Stimulated activated CD8-positive, alpha-beta memory T cell treated with anti-CD3 and anti-CD28 coated beads, Interleukin-7, amount 100 ng/mL, for 24 hours (primary cell): ENCODE results near the gene TAMM41.
"Not testable (repeated sequence)": the region's sequence is repeated elsewhere in the genome, so short reads cannot be mapped to it uniquely, and the experiment has no call there.

Experiments used
- DNase-seq: peaks from one replicate; pipeline ENCODE4 v3.0.0-alpha.2; 2020; ENCODE audit warnings: low read depth

Gene TAMM41

DNA sequence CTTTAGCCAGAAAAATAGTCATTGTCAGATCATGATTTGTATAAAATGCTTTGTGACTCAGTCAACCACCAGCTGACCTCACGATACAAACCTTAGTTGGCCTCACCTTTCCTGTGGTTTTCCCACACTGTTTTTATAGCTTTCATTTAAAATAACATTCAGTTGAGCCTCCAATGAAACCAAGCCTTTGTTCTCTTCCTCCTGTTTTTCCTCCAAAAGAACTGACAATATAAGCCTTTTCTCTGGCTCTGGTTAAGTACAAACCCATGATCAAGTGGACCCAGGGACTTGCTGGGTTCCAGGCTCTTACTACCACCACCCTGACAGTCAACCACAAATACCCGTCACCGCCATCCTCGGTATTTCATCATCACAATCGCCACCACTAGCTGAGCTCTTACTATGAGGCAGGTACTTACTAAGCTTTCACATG lies 81.7 kb downstream of the TAMM41 start:
- DNase-seq = no peak

DNA sequence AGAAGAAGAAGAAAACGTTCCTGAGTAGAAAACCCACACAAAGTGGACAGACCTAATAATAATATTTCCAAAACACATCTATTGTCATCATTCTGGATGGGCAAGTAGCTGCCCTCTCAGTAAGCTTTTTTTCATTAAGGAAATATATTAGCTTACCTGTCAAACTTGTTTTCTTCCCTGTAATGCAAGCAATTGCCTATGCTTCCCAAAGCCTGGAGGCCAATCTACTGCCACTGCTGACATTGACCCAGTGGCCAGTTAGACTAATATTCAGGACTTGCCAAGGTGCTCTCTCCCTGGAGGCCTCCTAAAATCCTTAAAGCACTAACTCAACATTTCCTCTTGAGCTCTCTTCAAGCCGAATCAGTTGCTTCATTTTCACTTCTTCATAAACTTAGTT lies 86.7 kb downstream of the TAMM41 start:
- no peak for DNase-seq

DNA sequence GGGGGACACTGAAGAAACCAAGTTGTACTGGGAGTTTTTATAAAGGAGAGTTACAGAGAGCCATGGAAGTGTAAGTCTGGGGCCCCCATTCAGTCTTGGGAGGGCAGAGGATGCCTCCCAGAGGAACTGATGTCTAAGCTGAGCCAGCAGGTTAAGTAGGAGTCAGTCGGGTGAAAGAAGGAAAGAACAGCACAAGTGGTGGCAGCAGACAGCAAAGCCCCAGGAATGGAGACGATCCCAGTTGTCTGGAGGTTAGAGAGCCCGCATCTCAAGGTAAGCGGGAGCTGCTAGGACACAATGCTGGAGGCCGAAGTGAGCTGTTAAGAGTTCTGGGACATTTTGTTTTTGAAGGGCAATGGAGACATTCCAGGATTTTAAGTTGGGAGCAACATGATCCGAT lies 88.8 kb downstream of the TAMM41 start:
- DNase-seq = no peak

DNA sequence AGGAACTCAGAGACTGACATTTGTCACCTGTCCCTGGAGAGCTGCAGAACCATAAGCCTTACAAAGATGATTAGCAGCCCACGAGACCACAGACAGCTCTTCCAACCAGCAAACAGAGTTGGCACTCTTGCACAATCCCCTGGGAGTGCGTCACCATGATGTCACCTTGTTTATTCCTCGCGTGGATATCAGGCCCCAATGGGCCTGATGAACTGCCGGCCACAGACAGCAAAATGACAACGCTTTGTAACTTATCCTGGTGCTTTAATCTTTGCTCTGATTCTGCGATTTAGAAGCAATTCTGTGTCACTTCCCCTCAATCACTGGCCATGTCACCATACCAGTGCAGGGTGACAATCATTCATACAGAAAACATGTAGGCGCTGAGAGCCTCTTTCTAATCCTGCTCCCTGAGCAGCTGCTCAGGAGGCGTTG lies 89.2 kb downstream of the TAMM41 start:
- DNase-seq = no peak

DNA sequence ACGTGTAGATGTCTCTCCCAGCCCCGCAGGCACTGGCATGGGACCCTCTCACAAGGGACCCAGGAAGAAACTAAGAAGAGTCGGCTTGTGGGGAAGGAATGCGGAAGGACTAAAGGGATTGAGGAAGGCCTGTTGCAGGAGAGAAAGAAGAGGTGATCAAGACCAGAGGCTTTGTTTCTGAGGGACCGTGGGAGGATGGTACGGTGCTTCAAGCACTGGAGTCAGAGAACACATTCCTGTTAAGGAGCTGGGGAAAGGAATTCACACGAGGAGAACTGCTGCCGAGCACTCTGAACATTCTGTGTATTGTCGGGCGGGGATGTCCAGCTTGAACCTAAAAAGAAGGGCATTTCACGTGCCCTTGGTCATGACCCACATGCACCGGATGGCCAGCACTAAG lies 91.4 kb downstream of the TAMM41 start:
- DNase-seq = no peak

DNA sequence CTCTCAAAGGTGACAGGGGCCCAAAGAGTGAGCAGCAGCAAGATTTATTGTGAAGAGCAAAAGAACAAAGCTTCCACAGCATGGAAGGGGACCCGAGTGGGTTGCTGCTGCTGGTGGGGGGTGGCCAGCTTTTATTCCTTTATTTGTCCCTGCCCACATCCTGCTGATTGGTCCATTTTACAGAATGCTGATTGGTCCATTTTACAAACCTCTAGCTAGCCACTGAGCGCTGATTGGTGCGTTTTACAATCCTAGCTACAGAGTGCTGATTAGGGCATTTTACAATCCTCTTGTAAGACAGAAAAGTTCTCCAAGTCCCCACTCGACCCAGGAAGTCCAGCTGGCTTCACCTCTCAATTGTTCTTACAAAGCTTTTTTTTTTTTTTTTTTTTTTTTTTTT lies 94.4 kb downstream of the TAMM41 start:
- not testable (repeated sequence) for DNase-seq

DNA sequence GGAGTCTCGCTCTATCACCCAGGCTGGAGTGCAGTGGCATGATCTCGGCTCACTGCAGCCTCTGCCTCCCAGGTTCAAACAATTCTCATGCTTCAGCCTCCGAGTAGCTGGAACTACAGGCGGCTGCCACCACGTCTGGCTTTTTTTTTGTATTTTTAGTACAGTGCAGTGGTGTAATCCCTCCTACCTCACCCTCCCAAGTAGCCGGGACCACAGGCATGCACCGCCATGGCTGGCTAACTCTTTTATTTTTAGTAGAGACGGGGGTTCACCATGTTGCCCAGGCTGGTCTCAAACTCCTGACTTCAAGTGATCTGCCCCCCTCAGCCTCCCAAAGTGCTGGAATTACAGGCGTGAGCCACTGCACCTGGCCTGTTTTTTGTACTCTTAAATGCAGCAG lies 98.4 kb downstream of the TAMM41 start:
- DNase-seq = not testable (repeated sequence)
